CD14-positive monocyte (primary cell): Measurements from ENCODE around the gene TRPM2. TPM values are rescaled to one million over a fixed set of nuclear protein-coding genes. Genes with fewer than 3 reads are reported as not detected.

Source experiments
- DNase-seq, 3 donors: peaks; one replicate each; pipeline ENCODE4 v3.0.0-alpha.2; 2011 to 2022
- H2AFZ ChIP-seq: 2 replicates; pipeline ENCODE4 v1.6.0; 2012; ENCODE audit warnings: mild to moderate bottlenecking, low read depth, low read length, inconsistent platforms; ENCODE audit not compliant: insufficient read depth, poor library complexity, severe bottlenecking
- H3K27ac ChIP-seq, 2 donors: 1 replicate in 1 of 2; 2 replicates in 1 of 2; pipeline ENCODE4 v1.5.1; 2012 to 2013; ENCODE audit warnings: low read length in 2 of 2, control low read depth in 1 of 2, inconsistent platforms in 1 of 2, low read depth in 1 of 2, mild to moderate bottlenecking in 1 of 2
- H3K27me3 ChIP-seq, 2 donors: one replicate each; pipeline versions ENCODE4 v1.6.0 to v1.6.1; 2011 to 2013; ENCODE audit warnings: low read length in 2 of 2; ENCODE audit not compliant: control insufficient read depth in 2 of 2, insufficient read depth in 2 of 2
- H3K36me3 ChIP-seq, 2 donors: replicated peaks in 1 of 2; 1 replicate in 1 of 2; 2 replicates in 1 of 2; pipeline versions ENCODE4 v1.5.1 to v1.6.1; 2012 to 2013; ENCODE audit warnings: low read length in 2 of 2, control low read depth in 1 of 2, inconsistent platforms in 1 of 2, mild to moderate bottlenecking in 1 of 2; ENCODE audit not compliant: insufficient read depth in 2 of 2, control insufficient read depth in 1 of 2
- H3K4me1 ChIP-seq, 2 donors: 1 replicate in 1 of 2; 2 replicates in 1 of 2; pipeline versions ENCODE4 v1.5.1 to v1.6.1; 2012 to 2013; ENCODE audit warnings: low read length in 2 of 2, control low read depth in 1 of 2, inconsistent platforms in 1 of 2, mild to moderate bottlenecking in 1 of 2, moderate library complexity in 1 of 2; ENCODE audit not compliant: insufficient read depth in 2 of 2, control insufficient read depth in 1 of 2
- H3K4me2 ChIP-seq: replicated peaks from 2 replicates; pipeline ENCODE3; 2012; ENCODE audit warnings: low read length, moderate library complexity, mild to moderate bottlenecking; ENCODE audit not compliant: poor library complexity, severe bottlenecking; ENCODE audit errors: extremely low read depth
- H3K4me3 ChIP-seq, 3 experiments: fragments of 200-600 bp in 1 of 3; sonication (generic) in 1 of 3; replicated peaks in 1 of 3; 1 replicate in 2 of 3; 2 replicates in 1 of 3; pipeline ENCODE4 v1.5.1; 2011 to 2013; ENCODE audit warnings: low read length in 3 of 3, mild to moderate bottlenecking in 3 of 3, control low read depth in 2 of 3, low read depth in 2 of 3, inconsistent platforms in 1 of 3, moderate library complexity in 1 of 3
- H3K79me2 ChIP-seq: 2 replicates; pipeline ENCODE4 v1.6.0; 2012; ENCODE audit warnings: mild to moderate bottlenecking, control low read depth, inconsistent platforms, low read length, moderate library complexity; ENCODE audit not compliant: insufficient read depth
- H3K9ac ChIP-seq: 2 replicates; pipeline ENCODE4 v1.6.0; 2017; ENCODE audit warnings: low read length, mild to moderate bottlenecking; ENCODE audit not compliant: insufficient read depth, poor library complexity, severe bottlenecking
- H3K9me3 ChIP-seq, 2 donors: replicated peaks in 1 of 2; 1 replicate in 1 of 2; 2 replicates in 1 of 2; pipeline versions ENCODE4 v1.5.1 to v1.6.1; 2012 to 2013; ENCODE audit warnings: low read length in 2 of 2, control low read depth in 1 of 2; ENCODE audit not compliant: control insufficient read depth in 1 of 2, insufficient read depth in 1 of 2
- H4K20me1 ChIP-seq: 2 replicates; pipeline ENCODE4 v1.6.0; 2012; ENCODE audit warnings: mild to moderate bottlenecking, low read length, control low read depth, moderate library complexity; ENCODE audit not compliant: insufficient read depth
- H3K27ac Mint-ChIP-seq, 7 donors: one replicate each; pipeline ENCODE4 v1.8.0; 2020; ENCODE audit warnings: mild to moderate bottlenecking in 7 of 7, mixed read lengths in 7 of 7, moderate library complexity in 6 of 7, inconsistent platforms in 2 of 7
- H3K27me3 Mint-ChIP-seq, 3 donors: one replicate each; pipeline ENCODE4 v1.8.0; 2021 to 2022; ENCODE audit warnings: low read depth in 3 of 3, mild to moderate bottlenecking in 3 of 3, mixed read lengths in 3 of 3, moderate library complexity in 3 of 3, inconsistent platforms in 1 of 3
- H3K36me3 Mint-ChIP-seq, 2 donors: one replicate each; pipeline ENCODE4 v1.8.0; 2020; ENCODE audit warnings: mixed read lengths in 2 of 2, inconsistent platforms in 1 of 2, mild to moderate bottlenecking in 1 of 2
- H3K4me1 Mint-ChIP-seq: one replicate; pipeline ENCODE4 v1.8.0; 2020; ENCODE audit warnings: mild to moderate bottlenecking, mixed read lengths
- H3K4me3 Mint-ChIP-seq, 2 donors: one replicate each; pipeline ENCODE4 v1.8.0; 2020; ENCODE audit warnings: mild to moderate bottlenecking in 2 of 2, mixed read lengths in 2 of 2, moderate library complexity in 1 of 2
- H3K9me3 Mint-ChIP-seq, 7 donors: one replicate each; pipeline ENCODE4 v1.8.0; 2020 to 2022; ENCODE audit warnings: mixed read lengths in 7 of 7, mild to moderate bottlenecking in 6 of 7, moderate library complexity in 6 of 7, inconsistent platforms in 2 of 7
- CTCF ChIP-seq: fragments of 200-600 bp; IDR thresholded peaks from one replicate; pipeline ENCODE4 v1.8.0; 2022; ENCODE audit warnings: antibody characterized with exemption, mild to moderate bottlenecking
- WGBS: methylation state at CpG from one replicate; pipeline ENCODE4 v1.1.5; 2013; ENCODE audit warnings: missing lambda C conversion rate; ENCODE audit not compliant: insufficient coverage; 5-methylcytosine and 5-hydroxymethylcytosine counted together
- intact Hi-C, 2 donors: fragments of 100-400 bp; cut with micrococcal nuclease; formaldehyde crosslinking; loops; one replicate each; pipeline versions ENCODE4 v1.15.0 to v1.15.1; 2023
- polyA plus RNA-seq, 3 donors: library from polyadenylated mRNA; depleted of rRNA in 1 of 3; unstranded in 2 of 3; stranded (reverse) in 1 of 3; fragments of 300-500 nt in 2 of 3; fragments of >200 nt in 1 of 3; fragmentation: Illumina TruSeq in 2 of 3; gene quantifications; 1 replicate in 2 of 3; 2 replicates in 1 of 3; pipeline ENCODE4 v1.2.3, GENCODE V29; 2012 to 2021

The TRPM2 gene
- polyA plus RNA-seq, 3 donors, result 7.6 to 21.6 (median 12.2) TPM

GRCh38 chr21:44426663-44427191, 73.3 kb downstream of the TRPM2 start:
- H3K4me3 Mint-ChIP-seq, result no peak overlapping the region
- no peak overlapping the region for H3K4me3 ChIP-seq
- TF ChIP-seq CTCF, result no peak
- H3K79me2 ChIP-seq, result no peaks in the 10 kb centered on the region
- WGBS, result 78% methylated on average over 11 of the region's 21 CpGs
- H3K4me1 Mint-ChIP-seq, result no peaks in the 10 kb centered on the region
- H3K4me2 ChIP-seq, result no peak overlapping the region
- no peak overlapping the region for H3K27ac ChIP-seq
- intact Hi-C loops, result no loop called here
- no peak for DNase-seq
- H3K27me3 Mint-ChIP-seq, result peaks cover 0 to 2% (median 0%) of the 10 kb centered on the region in 3 donors
- no peaks in the 10 kb centered on the region for H3K27me3 ChIP-seq
- H3K9ac ChIP-seq, result no peak overlapping the region
- H3K36me3 Mint-ChIP-seq, result peaks cover 52 to 71% of the 10 kb centered on the region in 2 donors
- peaks cover 12 to 24% (median 14%) of the 10 kb centered on the region in 7 donors for H3K9me3 Mint-ChIP-seq
- no peaks in the 10 kb centered on the region for H4K20me1 ChIP-seq
- H3K4me1 ChIP-seq, result no peaks in the 10 kb centered on the region
- peaks cover 55 to 76% of the 10 kb centered on the region in 2 donors for H3K36me3 ChIP-seq
- H3K27ac Mint-ChIP-seq, result no peak overlapping the region
- peaks cover 4 to 20% of the 10 kb centered on the region in 2 donors for H3K9me3 ChIP-seq
- H2AFZ ChIP-seq, result no peak overlapping the region

- no peak overlapping the region for H2AFZ ChIP-seq
Measured at GRCh38 chr21:44427241-44428120, 74.1 kb downstream of the TRPM2 start.

More at GRCh38 chr21:44427241-44428120, 74.1 kb downstream of the TRPM2 start:
- H3K79me2 ChIP-seq, result no peaks in the 10 kb centered on the region
- H4K20me1 ChIP-seq, result peaks cover 2% of the 10 kb centered on the region
- intact Hi-C loops, result no loop called here
- no peak overlapping the region for H3K4me2 ChIP-seq
- H3K36me3 ChIP-seq, result peaks cover 53 to 76% of the 10 kb centered on the region in 2 donors
- H3K9ac ChIP-seq, result no peak overlapping the region
- H3K4me3 ChIP-seq, result no peak overlapping the region
- peaks cover 4 to 20% of the 10 kb centered on the region in 2 donors for H3K9me3 ChIP-seq
- no peak overlapping the region for H3K27ac ChIP-seq
- WGBS, result 97% methylated on average over 26 of the region's 28 CpGs
- DNase-seq, result no peak
- H3K27me3 Mint-ChIP-seq, result no peaks in the 10 kb centered on the region
- H3K27ac Mint-ChIP-seq, result peak overlapping the region in 3 of 7 donors; percentile 15 to 62 (median 61)
- no peaks in the 10 kb centered on the region for H3K4me1 ChIP-seq
- no peak overlapping the region for H3K4me3 Mint-ChIP-seq
- no peaks in the 10 kb centered on the region for H3K27me3 ChIP-seq
- peaks cover 12 to 24% (median 14%) of the 10 kb centered on the region in 7 donors for H3K9me3 Mint-ChIP-seq
- no peak for TF ChIP-seq CTCF
- no peaks in the 10 kb centered on the region for H3K4me1 Mint-ChIP-seq
- H3K36me3 Mint-ChIP-seq, result peaks cover 51 to 71% of the 10 kb centered on the region in 2 donors
